GM19238 (cell line): ENCODE measurements around the gene TBL1XR1.
A peak's percentile ranks its signal among the peaks of the same experiment; 100 is the strongest.
"Not testable (repeated sequence)": the region's sequence is repeated elsewhere in the genome, so short reads cannot be mapped to it uniquely, and the experiment has no call there.

Experiments
- DNase-seq: peaks from one replicate; pipeline ENCODE4 v3.0.0; 2011; ENCODE audit warnings: low spot score; ENCODE audit not compliant: insufficient read length

TBL1XR1 gene

GRCh38 chr3:177144922-177145321 is 52.4 kb downstream of the TBL1XR1 start:
- peak; percentile 23 for DNase-seq

GRCh38 chr3:177141899-177142646 is 55.2 kb downstream of the TBL1XR1 start:
- DNase-seq: no peak

- DNase-seq: no peak
Observed at GRCh38 chr3:177141471-177141870, 55.8 kb downstream of the TBL1XR1 start.

GRCh38 chr3:177139220-177139619 is 58.1 kb downstream of the TBL1XR1 start:
- DNase-seq: not testable (repeated sequence)

GRCh38 chr3:177137774-177138705 is 59.2 kb downstream of the TBL1XR1 start:
- no peak for DNase-seq

- no peak for DNase-seq
Observed at GRCh38 chr3:177136741-177137140, 60.5 kb downstream of the TBL1XR1 start.

- no peak for DNase-seq
Observed at GRCh38 chr3:177135841-177136492, 61.3 kb downstream of the TBL1XR1 start.

GRCh38 chr3:177134816-177135210 is 62.5 kb downstream of the TBL1XR1 start:
- DNase-seq: no peak

GRCh38 chr3:177133860-177134815 is 63.1 kb downstream of the TBL1XR1 start:
- DNase-seq: no peak

GRCh38 chr3:177131927-177132636 is 65.2 kb downstream of the TBL1XR1 start:
- DNase-seq: no peak

GRCh38 chr3:177127008-177127407 is 70.3 kb downstream of the TBL1XR1 start:
- DNase-seq: no peak

GRCh38 chr3:177126015-177126773 is 71.1 kb downstream of the TBL1XR1 start:
- DNase-seq: no peak

- DNase-seq: no peak
Observed at GRCh38 chr3:177124882-177125281, 72.4 kb downstream of the TBL1XR1 start.

- no peak for DNase-seq
Observed at GRCh38 chr3:177123822-177124221, 73.5 kb downstream of the TBL1XR1 start.

- DNase-seq: no peak
Observed at GRCh38 chr3:177122183-177122856, 75.0 kb downstream of the TBL1XR1 start.

- DNase-seq: no peak
Observed at GRCh38 chr3:177119829-177120228, 77.5 kb downstream of the TBL1XR1 start.

- DNase-seq: no peak
Observed at GRCh38 chr3:177114253-177114652, 83.0 kb downstream of the TBL1XR1 start.

GRCh38 chr3:177111541-177111949 is 85.7 kb downstream of the TBL1XR1 start:
- no peak for DNase-seq

- no peak for DNase-seq
Observed at GRCh38 chr3:177110895-177111294, 86.4 kb downstream of the TBL1XR1 start.
